Ovary (tissue), 3 donors: ENCODE results near the gene SHROOM3.

Experiments
- EP300 ChIP-seq: sonication (generic); formaldehyde crosslinking; IDR thresholded peaks from one replicate; pipeline ENCODE4 v1.6.1; 2017; ENCODE audit warnings: antibody characterized with exemption
- POLR2A ChIP-seq: fragments of 450-650 bp; IDR thresholded peaks from one replicate; pipeline ENCODE4 v1.6.1; 2017; ENCODE audit warnings: antibody characterized with exemption, mild to moderate bottlenecking, moderate library complexity
- TF ChIP-seq, protein P1 (sequence below), 3 donors: fragments of 450-650 bp in 2 of 3; fragments of 200-600 bp in 1 of 3; IDR thresholded peaks; one replicate each; pipeline versions ENCODE4 v1.5.1 to v1.8.0; 2016 to 2022; ENCODE audit warnings: antibody characterized with exemption in 3 of 3, mild to moderate bottlenecking in 1 of 3
- donor health status: DM: no; HTN: no; CAD: no.

DNA sequence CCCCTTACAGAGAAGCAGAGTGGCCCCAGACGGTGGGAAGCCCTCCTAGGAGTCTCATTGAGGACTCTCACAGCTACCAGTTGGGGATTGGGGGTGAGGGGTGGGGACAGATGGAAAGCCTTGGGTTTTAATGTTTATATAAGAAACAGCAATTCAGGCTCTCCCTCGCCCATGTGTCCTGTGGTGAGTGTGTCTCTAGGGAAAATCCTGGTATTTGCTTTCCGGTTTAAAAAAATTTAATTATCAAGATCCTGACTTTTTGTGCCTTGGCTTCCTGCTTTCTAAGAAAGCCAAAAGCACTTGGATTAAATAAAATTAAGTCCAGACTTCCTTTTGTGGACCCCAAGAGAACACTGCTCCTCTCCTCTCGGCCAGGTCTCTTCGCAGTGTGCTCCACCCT is 369.1 kb downstream of the SHROOM3 start:
- TF ChIP-seq, protein P1, sequence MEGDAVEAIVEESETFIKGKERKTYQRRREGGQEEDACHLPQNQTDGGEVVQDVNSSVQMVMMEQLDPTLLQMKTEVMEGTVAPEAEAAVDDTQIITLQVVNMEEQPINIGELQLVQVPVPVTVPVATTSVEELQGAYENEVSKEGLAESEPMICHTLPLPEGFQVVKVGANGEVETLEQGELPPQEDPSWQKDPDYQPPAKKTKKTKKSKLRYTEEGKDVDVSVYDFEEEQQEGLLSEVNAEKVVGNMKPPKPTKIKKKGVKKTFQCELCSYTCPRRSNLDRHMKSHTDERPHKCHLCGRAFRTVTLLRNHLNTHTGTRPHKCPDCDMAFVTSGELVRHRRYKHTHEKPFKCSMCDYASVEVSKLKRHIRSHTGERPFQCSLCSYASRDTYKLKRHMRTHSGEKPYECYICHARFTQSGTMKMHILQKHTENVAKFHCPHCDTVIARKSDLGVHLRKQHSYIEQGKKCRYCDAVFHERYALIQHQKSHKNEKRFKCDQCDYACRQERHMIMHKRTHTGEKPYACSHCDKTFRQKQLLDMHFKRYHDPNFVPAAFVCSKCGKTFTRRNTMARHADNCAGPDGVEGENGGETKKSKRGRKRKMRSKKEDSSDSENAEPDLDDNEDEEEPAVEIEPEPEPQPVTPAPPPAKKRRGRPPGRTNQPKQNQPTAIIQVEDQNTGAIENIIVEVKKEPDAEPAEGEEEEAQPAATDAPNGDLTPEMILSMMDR (IDR thresholded peaks at IDR 0.05): no peak
- TF ChIP-seq POLR2A (no peak), EP300 (no peak)
